Osteocyte (in vitro differentiated cells): ENCODE measurements around the gene TUB. TPM values are rescaled to one million over a fixed set of nuclear protein-coding genes. Genes with fewer than 3 reads are reported as not detected.

Source experiments
- DNase-seq: peaks from one replicate; pipeline ENCODE4 v3.0.0; 2021; ENCODE audit warnings: mixed read lengths; ENCODE audit not compliant: unreplicated experiment; ENCODE audit errors: extremely low spot score
- H3K27ac Mint-ChIP-seq: one replicate; pipeline ENCODE4 v1.8.0; 2021; ENCODE audit warnings: mild to moderate bottlenecking, mixed read lengths; ENCODE audit not compliant: unreplicated experiment
- H3K27me3 Mint-ChIP-seq: one replicate; pipeline ENCODE4 v1.8.0; 2021; ENCODE audit warnings: mixed read lengths; ENCODE audit not compliant: unreplicated experiment
- H3K36me3 Mint-ChIP-seq: one replicate; pipeline ENCODE4 v1.8.0; 2021; ENCODE audit warnings: mixed read lengths; ENCODE audit not compliant: unreplicated experiment
- H3K4me1 Mint-ChIP-seq: one replicate; pipeline ENCODE4 v1.8.0; 2021; ENCODE audit warnings: mixed read lengths; ENCODE audit not compliant: unreplicated experiment
- H3K4me3 Mint-ChIP-seq: one replicate; pipeline ENCODE4 v1.8.0; 2021; ENCODE audit warnings: mild to moderate bottlenecking, moderate library complexity, mixed read lengths; ENCODE audit not compliant: unreplicated experiment
- H3K9me3 Mint-ChIP-seq: one replicate; pipeline ENCODE4 v1.8.0; 2021; ENCODE audit warnings: mixed read lengths; ENCODE audit not compliant: unreplicated experiment
- CTCF ChIP-seq: fragments of 200-600 bp; sonication (generic); IDR thresholded peaks from 2 replicates; pipeline ENCODE4 v1.5.0; 2021; ENCODE audit warnings: antibody characterized with exemption, mild to moderate bottlenecking, moderate library complexity
- total RNA-seq: library from RNA; stranded (reverse); gene quantifications from 2 replicates; pipeline ENCODE4 v1.2.1, GENCODE V29; 2021

The TUB gene
- total RNA-seq, 1 donor from 2014 or later: 8.7 TPM

- Mint-ChIP-seq H3K36me3 (no peaks in the 10 kb centered on the region), H3K4me1 (no peaks in the 10 kb centered on the region), H3K4me3 (no peak overlapping the region), H3K27me3 (peaks cover 22% of the 10 kb centered on the region), H3K9me3 (no peaks in the 10 kb centered on the region), H3K27ac (no peak overlapping the region)
- no peak for DNase-seq
- no peak for TF ChIP-seq CTCF
Observed at GRCh38 chr11:8127447-8127846, 46.4 kb downstream of the TUB start.

DNA sequence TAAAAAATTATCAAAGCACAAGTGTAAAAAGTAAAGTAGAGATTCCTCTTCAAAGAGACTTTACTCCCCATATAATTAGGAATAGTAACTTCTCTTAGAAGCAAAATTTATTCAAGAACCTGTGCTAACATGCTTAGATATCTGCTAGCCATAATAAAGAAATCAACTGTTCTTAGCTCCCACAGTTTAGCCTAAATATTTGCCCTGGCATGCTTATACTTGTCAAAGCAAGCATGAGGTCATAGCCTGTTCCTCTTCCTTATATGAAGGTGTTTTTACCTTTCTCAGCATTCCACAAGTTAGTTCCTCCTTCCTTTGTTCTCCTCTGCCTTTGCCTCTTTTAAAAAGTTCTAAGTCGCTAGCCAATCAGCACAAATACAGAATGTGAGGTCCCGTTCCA lies 57.5 kb downstream of the TUB start:
- Mint-ChIP-seq H3K27ac (no peak overlapping the region), H3K27me3 (peaks cover 6% of the 10 kb centered on the region), H3K9me3 (no peaks in the 10 kb centered on the region), H3K4me1 (no peaks in the 10 kb centered on the region), H3K4me3 (no peak overlapping the region), H3K36me3 (no peaks in the 10 kb centered on the region)
- no peak for DNase-seq
- no peak for TF ChIP-seq CTCF

DNA sequence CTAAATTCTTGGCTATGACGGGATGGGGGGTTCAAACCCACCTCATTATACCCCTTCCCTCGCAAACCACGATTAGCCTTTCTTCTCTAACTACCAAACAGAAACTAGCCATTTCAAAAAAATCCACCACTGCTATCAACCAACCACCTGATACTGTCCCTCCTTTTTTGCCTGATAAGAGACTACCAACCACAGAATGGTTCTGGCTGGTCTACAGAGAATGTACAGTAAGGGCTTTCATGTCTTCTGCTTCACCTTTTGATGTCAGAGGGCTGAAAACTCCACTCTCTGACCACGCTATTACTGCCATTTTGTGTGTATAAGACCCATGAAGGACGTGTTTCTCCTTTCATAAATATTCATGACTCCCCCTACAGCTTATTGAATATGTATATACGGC lies 68.7 kb downstream of the TUB start:
- Mint-ChIP-seq H3K27ac (no peak overlapping the region), H3K36me3 (no peaks in the 10 kb centered on the region), H3K4me3 (no peak overlapping the region), H3K9me3 (no peaks in the 10 kb centered on the region), H3K27me3 (peaks cover 19% of the 10 kb centered on the region), H3K4me1 (no peaks in the 10 kb centered on the region)
- TF ChIP-seq CTCF: no peak
- DNase-seq: no peak

Other genes with a start within 250 kb of the TUB start
- not detected in 2 replicates for gene OR10A6, start 149.9 kb upstream of the TUB start, total RNA-seq
- not detected in 2 replicates for gene OR10A3, start 139.5 kb upstream of the TUB start, total RNA-seq
- 0.38 and 0.63 TPM in 2 replicates for gene NLRP10, start 115.8 kb upstream of the TUB start, total RNA-seq
- 327 and 333 TPM in 2 replicates for gene EIF3F, start 93.9 kb upstream of the TUB start, total RNA-seq
- not detected in 2 replicates for gene RIC3, start 87.8 kb downstream of the TUB start, total RNA-seq
- gene LMO1, start 182.7 kb downstream of the TUB start, total RNA-seq: not detected in 2 replicates